NCI-H460 (cell line): ENCODE data around the gene TTC28. TPM values are rescaled to one million over a fixed set of nuclear protein-coding genes. Genes with fewer than 3 reads are reported as not detected.

ENCODE experiments used
- DNase-seq: peaks from one replicate; pipeline ENCODE4 v3.0.0-alpha.2; 2016; ENCODE audit warnings: low read depth; ENCODE audit errors: extremely low read depth
- total RNA-seq: library from RNA; depleted of rRNA; stranded (reverse); fragments of >200 nt; shearing (Covaris generic); gene quantifications from 2 replicates; pipeline ENCODE4 v1.2.3, GENCODE V29; 2014

The TTC28 gene
- total RNA-seq, 1 experiment from 2014 or later: 6.6 TPM

DNA sequence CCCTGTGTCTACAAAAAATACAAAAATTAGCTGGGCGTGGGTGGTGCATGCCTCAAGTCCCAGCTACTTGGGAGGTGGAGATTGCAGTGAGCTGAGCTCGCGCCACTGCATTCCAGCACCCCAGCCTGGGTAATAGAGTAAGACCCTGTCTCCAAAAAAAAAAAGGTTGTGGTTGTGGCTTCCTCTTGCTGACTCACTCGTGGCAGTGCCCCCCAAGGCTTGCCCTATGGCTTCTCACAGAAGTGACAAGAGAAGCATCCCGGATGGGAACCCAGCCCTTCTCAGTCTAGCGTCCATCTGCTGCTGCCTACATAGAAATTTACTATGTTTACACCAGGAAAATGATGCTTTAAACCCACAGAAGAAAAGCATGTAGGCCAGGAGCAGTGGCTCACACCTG, 692.1 kb downstream of the TTC28 start:
- DNase-seq: no peak

DNA sequence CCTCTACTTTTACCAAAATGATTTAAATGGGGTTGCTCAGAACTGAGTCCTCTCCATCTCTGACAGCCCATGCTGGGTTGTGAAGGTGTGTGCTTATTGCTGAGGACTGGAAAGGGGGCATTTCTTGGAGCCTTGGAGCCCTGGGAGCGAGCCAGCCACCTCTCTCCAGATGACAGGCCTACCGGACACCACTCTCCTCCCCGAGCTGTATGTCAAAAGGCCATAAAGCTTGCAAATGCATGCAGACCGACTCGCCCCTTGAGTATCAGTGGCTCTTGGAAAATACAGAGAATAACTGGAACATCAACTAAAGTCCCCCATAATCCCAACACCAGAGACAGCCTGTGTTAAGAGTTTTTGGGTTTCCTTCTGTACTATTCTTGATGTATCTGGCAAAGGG, 692.7 kb downstream of the TTC28 start:
- no peak for DNase-seq

DNA sequence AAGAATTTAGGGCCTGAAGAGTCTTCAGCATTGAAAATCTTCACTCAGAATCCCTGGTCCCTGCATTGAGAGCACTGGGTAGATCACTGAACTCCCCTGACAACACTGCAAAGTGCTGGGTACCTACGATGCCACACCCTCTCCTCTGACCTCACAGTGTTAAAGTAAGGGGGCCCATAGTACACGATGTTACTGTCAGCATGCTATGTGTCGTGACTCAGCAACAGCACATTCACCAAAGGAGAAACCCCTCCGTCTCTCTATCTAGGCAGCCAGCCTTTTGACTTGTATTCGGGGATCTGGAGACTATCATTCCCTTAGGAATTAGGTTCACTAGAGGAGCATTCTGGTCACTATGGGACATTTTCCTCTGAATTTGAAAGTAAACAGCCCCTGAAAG, 693.2 kb downstream of the TTC28 start:
- no peak for DNase-seq

DNA sequence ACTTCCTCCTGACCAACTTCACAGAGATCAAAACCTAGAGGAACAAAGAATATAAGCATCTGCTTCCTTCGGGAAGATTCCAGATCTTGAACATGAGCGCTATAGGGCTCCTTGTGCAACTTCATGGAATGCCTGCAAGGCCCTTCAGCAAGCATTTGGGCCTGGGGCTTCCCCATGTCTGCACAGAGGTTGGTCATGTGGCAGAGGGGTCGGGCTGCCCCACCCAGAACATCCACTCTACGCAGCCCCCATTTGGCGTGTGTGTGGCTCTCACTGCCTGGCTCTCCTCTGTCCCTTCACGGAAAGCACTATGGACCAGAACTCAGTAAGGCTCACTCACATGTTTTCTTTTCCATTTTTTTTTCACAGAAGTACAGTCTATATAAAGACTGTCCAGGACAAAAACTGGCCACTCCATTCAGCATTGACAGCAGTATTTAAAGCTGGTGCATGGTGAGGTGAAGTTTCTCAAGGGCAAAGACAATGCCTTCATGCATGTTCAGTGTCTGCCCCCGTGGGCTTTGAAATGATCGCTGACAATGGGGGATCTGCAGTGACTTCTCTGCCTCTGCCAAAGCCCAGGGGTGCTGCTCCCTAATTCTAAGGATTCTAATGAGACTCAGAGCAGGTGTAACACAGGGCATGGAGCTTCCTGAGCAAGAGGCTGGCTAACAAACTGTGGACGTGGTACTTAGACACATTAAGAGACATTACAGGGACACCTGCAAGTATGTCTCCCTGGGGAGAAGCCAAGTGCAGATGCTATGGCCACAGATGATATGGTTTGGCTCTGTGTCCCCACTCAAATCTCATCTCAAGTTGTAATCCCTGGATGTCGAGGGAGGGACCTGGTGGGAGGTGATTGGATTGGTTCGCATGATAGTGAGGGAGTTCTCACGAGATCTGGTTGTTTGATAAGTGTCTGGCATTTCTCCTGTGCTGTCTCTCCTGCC, 694.0 kb downstream of the TTC28 start:
- DNase-seq: no peak

DNA sequence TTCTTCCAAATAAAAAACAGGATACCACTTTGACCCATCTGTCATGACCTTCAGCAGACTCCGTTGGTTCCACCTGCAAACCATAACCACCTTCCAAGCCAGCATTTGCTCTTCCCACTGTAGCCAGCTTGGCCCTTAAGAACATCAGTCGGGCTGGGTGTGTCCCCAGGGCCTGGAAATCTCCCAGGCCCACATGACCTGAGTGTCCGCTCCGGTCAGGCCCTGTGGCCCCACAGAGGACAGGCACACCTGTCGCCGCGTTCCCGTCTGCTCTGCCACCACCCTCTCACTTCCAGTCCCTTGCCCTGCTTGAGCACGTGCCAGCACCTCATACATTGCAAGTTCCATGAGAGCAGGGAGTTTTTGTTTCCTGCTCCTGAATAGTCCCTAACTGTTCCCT, 694.9 kb downstream of the TTC28 start:
- DNase-seq: no peak

DNA sequence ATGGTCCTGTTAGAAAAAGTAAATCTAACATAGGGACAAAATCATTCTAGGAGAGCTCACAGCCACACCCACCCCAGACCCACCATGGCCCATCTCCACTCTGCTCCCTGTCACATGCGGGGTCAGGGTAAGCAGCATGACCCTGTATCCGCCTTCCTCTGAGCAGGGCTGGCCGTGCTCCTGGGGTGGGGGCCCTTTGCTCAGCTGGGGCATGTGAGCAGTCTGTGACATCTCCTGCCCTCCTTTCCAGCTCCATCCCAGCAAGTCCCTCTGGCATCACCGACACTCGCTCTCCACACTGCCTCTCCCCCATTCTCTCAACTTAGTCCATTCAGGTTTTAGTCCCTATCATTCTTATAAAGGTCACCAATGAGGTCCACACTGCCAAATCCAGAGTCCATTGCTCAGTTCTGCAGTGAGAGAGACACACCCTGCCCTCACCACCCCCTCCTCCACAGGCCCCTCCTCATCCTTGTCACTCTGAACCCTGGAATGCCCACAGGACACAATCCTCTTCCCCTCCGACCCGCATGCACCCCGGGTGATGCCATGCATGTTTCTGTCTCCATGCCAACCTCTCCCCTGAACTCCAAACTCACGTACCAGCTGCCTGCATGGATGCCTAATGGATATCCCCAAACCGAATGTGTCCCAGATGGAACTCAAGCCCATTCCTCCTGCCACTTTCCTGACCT, 695.5 kb downstream of the TTC28 start:
- no peak for DNase-seq

DNA sequence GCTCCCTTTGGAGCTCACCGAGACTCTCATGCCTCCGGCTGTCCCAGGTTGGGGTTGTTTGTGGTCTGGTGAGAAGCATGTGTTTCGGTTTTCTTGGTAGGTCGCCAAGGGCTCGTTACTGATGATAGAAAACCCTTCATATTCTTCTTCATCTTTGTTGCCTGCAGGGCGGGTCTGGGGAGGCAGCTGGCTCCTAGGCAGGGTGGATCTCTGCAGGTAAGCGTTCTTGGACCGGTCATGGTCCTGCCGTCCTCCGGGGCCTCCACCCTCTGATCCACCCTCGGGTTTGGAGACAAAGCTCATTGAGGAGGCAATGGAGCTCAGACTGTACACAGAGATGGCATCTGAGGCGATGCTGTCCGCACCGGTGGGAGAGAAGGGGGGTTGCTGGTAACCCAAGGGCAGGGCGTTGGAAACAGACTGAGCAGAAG, 696.3 kb downstream of the TTC28 start:
- DNase-seq: no peak

DNA sequence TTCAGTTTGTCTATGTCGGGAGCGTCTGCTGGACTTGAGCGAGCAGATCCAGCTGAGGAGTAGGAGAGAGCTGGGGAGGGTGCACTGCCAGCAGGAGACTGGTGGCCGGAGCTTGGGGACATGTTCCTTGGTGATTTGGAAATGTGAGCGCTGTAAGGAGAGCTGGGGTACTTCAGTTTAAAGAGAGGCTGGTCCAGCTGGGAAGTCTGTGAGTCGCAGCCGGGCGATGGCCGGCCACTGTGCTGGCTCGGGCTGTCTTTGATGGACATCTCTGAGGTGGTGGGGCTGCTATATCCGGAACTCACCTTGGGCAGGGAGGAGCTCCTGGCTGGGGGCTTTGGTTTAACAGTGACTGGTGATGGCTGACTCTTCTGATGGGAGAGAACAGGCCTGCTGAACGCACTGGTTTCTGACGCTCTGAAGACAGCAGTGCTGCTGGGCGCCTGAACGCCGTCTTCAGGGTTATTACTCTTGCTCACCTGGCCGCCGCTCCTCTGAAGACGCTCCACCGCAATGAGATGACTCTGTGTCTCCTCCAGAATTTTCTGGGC, 696.9 kb downstream of the TTC28 start:
- DNase-seq: no peak

DNA sequence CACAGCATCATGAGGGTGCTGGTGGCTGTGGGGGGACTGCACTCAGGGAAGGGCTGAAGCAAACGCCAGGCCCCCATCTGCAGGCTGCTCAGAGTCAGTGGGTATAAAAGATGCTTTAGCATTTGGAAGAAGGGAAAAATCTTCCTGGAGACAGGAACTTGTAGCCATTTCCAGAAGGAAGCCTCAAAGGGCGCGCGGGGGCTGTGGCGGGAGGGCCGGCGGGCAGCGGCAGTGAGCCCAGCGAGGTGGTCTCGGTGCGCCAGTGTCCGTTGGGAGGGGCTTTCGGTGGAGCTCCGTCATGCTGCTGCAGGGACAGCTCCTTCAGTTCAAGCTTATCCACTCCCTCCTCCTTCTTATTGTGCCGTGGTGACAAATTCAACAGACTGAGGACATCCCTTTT, 697.5 kb downstream of the TTC28 start:
- no peak for DNase-seq

DNA sequence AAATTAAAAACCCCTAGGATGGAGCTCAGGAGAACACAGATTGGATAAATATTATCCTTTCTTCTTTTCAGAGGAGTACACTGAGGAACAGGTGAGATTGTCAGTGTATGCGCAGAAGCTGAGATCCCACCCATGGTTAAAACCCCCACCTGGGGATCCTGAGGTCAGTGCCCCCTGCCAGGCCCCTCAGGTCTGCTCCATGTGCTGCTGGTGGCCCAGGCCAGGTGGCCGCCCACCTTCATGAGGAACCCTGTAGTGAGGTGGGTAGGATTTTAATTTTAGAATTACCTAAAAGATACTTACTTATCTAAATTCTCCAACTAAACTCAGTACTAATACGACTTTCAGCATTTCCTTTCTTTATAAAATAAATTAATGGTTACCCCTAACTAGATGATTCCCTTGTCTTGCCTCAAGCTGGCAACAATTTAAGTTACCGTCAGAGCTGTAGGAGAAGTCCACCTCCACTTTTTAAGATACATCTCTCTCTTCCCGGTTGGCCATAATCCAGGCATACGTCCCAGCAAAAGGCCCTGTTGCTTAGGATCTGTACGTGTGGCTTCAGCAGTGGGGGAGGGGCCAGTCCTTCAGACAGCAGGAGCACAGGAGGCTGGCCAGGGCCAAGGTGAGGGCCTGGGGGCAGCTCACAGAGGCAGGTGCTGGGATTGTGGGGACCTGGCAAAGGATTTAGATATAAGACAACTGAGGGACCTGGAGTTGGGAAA, 699.1 kb downstream of the TTC28 start:
- DNase-seq: no peak

DNA sequence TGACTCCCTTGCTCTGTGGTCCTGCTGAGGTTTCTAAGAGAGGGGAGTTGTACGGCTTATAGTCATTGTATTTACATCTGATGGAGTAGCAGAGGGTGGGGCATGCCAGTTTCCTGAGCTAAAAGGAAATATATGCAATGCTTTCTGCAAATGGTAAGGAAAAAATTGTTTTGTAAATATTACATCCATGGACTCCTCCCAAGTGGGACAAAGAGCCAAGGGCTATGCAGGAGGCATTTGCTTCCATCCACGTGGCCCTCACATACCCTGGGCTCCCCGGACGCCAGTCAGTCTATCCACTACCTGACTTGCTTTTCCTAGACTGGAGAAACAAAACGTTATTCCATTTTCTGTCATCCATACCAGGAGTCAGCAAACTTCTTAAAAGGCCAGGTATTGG, 700.8 kb downstream of the TTC28 start:
- no peak for DNase-seq

DNA sequence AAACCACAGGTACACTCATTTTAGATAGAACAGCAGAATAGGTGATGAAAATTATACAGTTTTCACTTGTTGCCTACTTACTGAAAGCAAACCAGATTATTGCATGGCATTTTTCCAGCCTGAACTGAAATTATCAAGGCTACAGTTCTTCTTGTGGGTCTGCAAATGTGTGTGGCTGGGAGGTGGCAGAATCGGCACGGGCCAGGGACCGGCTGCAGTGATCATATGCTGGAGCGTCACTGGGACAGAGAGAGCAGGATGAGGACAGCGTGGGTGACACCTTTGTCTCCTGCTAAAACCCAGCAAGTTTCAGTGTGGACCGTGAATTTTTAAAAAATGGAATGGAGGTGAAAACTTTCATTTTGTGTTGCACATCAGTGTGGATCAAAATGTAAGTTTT, 701.3 kb downstream of the TTC28 start:
- no peak for DNase-seq

DNA sequence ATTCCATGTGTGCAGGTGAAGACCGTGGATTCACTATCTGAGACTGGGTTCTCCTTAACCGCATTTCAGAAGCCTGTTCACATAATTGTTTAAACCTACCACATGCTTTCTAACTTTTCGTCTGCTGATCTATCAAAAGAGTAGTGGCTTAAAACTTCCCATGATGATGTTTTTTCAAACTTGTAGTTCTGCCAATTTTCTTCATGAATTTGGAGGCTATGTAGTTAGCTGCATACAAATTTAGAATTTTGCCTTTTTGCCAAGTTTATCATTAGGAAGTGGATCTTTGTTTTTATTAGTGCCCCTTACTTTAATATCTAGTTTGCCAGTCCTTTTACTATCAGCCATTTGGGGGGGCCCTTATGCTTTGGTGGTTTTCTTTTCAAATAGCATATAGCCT, 703.1 kb downstream of the TTC28 start:
- no peak for DNase-seq

DNA sequence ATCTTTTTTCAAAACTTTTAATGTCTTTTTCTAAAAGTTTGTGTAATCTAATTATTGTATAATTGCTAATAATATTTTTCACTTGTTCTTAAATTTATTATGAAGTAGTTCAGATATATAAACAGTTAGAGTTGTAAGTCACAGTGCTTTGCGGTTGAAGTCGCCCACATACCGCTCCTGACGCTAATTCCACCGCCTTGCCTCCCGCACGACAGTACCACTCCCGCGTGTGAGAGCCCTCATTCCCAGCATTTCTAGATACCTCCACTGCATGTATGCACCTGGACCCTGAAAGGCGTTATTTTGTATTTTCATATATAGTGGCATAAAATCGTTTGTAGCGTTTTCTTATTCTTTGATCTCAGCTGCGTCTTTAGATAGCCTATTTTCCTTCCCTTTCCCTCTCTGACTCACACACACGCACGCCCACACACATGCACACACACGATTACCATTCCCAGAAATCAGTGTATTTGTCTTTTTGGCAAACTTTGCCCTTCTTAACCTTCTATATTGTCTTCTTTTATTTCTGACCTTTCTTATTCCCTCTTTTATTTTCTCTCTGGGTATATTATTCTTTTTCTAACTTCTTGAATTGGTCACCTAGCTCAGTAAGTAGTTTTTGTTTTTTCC, 704.1 kb downstream of the TTC28 start:
- no peak for DNase-seq

DNA sequence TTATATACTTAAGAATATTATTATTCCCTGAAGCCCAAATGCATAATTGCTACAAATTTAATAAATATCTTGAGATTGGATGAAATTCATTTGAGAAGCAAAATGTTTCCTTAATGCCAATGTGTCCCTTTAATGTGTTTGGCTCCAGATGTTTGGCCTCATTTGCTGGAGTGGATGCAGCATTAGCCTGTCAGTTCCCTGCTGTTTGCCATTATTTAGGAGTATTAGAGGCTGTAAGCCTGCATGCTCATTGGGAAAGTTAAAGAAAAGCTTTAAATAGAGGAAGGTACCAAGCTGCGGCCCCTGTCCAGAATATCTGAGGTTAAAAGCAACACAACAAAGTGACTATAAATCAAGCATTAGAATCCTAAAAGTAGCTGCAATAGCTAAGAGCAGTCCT, 705.8 kb downstream of the TTC28 start:
- no peak for DNase-seq

DNA sequence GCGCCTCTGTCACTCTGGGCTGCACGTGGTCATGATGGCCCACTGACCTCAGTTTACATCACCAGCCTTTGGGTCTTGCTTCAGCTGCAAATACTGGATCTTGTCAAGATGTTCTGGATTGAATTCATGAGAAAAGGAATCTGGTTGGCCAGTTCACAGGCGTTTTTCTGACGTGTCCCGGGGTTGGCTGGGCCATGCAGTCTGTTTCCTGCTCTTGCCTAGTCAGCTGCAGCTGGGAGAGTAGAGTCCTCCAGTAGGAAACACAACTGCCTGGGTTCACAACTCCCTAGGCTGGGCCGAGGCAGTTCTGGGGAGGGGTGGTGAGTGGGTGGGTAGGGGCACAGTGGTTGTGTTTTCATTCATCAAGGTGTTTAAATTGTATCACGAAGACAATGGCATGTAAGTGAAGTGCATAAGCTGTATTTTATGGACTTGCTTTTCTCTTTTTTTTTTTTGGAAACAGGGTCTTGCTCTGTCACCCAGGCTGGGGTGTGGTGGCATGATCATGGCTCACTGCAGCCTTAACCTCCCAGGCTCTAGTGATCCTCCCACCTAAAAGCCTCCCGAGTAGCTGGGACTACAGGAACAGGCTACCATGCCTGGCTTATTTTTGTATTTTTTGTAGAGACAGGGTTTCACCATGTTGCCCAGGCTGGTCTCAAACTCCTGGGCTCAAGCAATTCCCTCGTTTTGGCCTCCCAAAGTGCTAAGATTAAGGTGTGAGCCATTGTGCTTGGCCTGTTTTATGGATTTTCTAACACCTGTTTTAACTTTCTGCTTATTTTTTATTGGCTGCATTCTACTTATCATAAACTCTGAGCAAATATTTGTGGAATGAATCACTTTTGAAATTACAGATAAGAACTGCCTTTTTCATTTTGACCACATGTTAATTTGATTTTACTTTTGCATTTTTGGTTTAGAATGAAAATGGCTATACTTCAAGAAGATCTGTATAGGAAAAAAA, 706.6 kb downstream of the TTC28 start:
- no peak for DNase-seq

DNA sequence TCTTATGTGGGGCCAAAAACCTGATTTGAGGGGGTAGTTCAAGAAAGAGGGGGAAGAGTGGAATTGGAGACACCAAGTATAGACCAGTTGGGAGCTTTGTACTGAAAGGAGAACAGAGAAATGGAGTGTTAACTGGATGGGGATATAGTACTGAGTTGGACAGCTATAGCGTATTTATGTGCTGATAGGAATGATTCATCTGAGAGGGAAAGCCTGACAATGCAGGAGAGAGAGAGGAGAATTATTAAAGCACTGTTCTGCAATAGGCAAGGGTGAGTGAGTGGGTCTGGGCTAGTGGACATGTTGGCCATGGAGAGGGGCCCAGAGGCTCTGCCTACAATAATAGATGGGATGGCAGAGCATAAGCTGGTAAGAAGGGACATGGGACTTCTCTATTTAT, 707.7 kb downstream of the TTC28 start:
- no peak for DNase-seq

DNA sequence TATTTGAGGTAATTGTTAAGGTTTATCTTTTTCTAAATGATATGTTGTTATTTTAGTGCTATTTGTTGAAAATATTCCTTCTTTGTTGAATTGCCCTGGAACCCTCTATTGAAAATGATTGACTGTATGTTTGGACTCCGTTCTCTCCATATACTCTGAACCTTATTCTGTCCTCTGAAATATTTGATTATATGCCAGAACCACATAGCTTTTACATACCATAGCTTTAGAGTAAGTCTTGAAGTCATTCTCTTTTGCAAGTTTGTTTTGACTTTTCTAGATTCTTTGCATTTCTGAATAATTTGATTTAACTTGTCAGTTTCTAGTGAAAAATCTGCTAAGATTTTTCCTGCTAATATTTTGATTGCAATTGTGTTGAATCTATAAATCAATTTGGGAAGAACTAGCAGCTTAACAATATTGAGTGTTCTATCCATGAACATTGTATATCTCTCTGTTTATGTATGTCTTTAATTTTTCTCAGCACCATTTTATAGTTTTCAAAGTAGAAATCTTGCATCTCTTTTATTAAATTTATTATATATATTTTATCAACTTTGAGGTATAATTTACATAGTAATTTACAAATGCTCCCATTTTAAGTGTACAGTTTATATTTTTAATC, 708.9 kb downstream of the TTC28 start:
- DNase-seq: no peak
